Nephron progenitor cell (in vitro differentiated cells): Measurements from ENCODE around the gene ESRRB.

Experiments
- DNase-seq: peaks from one replicate; pipeline ENCODE4 v3.0.0; 2021
- H3K27ac Mint-ChIP-seq: 2 replicates; pipeline ENCODE4 v1.8.0; 2021; ENCODE audit warnings: mild to moderate bottlenecking, moderate library complexity, mixed read lengths
- H3K27me3 Mint-ChIP-seq: 2 replicates; pipeline ENCODE4 v1.8.0; 2021; ENCODE audit warnings: mild to moderate bottlenecking, low read depth, mixed read lengths; ENCODE audit not compliant: poor library complexity
- H3K36me3 Mint-ChIP-seq: 2 replicates; pipeline ENCODE4 v1.8.0; 2021; ENCODE audit warnings: low read depth, mixed read lengths
- H3K4me1 Mint-ChIP-seq: 2 replicates; pipeline ENCODE4 v1.8.0; 2021; ENCODE audit warnings: mixed read lengths
- H3K4me3 Mint-ChIP-seq: 2 replicates; pipeline ENCODE4 v1.8.0; 2021; ENCODE audit warnings: mild to moderate bottlenecking, moderate library complexity, mixed read lengths
- H3K9me3 Mint-ChIP-seq: 2 replicates; pipeline ENCODE4 v1.8.0; 2021; ENCODE audit warnings: mild to moderate bottlenecking, moderate library complexity, mixed read lengths
- TF ChIP-seq, protein P1 (sequence below): fragments of 200-600 bp; sonication (generic); IDR thresholded peaks from 2 replicates; pipeline ENCODE4 v1.5.0; 2021; ENCODE audit warnings: antibody characterized with exemption

Gene ESRRB

DNA sequence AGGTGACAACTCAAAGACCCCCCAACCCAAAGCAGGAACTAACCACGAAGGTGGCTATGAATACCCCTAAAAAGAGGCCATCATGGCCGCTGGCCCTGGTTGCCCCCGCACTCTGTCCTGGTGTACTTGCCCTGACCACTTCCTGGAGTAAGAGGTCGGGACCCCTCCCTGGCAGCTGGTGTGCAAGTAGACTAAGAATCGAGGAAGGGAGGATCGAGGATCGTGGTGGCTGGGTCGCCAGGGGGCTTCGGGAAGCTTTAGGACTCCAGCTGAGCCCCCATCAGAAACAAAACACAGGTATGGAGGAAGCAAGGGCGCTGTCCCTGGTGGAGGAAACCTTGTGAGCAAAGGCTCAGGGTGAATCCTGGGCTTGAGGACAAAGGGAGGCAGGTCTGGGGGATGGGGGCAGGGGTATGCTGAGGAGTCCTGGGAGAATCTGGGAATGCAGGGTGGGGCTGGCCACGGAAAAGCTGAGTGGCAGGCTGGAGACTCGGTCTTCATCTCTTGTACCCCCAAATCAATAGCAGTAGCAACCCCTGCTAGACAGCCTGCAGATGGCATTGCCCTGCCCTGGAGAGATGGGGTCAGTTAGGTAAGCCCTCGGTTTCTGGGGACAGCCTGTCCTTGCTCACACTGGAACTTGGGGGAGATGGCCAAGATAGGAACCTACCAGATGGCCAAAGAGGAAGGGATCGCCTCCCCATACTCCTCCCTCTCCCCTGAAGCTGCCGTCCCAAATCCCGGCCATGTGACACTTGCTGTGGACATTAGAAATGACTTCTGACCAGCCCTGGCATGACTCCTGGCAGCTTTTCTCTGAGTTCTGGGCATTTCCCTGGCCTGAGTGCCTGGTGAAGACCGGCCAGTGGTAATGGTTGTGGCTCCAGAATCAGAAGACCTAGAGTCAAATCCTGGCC is 45.3 kb upstream of the ESRRB start:
- peaks cover 14% of the 10 kb centered on the region for H3K4me1 Mint-ChIP-seq
- H3K9me3 Mint-ChIP-seq = no peaks in the 10 kb centered on the region
- TF ChIP-seq, protein P1, sequence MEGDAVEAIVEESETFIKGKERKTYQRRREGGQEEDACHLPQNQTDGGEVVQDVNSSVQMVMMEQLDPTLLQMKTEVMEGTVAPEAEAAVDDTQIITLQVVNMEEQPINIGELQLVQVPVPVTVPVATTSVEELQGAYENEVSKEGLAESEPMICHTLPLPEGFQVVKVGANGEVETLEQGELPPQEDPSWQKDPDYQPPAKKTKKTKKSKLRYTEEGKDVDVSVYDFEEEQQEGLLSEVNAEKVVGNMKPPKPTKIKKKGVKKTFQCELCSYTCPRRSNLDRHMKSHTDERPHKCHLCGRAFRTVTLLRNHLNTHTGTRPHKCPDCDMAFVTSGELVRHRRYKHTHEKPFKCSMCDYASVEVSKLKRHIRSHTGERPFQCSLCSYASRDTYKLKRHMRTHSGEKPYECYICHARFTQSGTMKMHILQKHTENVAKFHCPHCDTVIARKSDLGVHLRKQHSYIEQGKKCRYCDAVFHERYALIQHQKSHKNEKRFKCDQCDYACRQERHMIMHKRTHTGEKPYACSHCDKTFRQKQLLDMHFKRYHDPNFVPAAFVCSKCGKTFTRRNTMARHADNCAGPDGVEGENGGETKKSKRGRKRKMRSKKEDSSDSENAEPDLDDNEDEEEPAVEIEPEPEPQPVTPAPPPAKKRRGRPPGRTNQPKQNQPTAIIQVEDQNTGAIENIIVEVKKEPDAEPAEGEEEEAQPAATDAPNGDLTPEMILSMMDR = no peak
- H3K36me3 Mint-ChIP-seq = no peaks in the 10 kb centered on the region
- H3K4me3 Mint-ChIP-seq = no peak overlapping the region
- DNase-seq = no peak
- no peak overlapping the region for H3K27ac Mint-ChIP-seq
- H3K27me3 Mint-ChIP-seq = peaks cover 78% of the 10 kb centered on the region

DNA sequence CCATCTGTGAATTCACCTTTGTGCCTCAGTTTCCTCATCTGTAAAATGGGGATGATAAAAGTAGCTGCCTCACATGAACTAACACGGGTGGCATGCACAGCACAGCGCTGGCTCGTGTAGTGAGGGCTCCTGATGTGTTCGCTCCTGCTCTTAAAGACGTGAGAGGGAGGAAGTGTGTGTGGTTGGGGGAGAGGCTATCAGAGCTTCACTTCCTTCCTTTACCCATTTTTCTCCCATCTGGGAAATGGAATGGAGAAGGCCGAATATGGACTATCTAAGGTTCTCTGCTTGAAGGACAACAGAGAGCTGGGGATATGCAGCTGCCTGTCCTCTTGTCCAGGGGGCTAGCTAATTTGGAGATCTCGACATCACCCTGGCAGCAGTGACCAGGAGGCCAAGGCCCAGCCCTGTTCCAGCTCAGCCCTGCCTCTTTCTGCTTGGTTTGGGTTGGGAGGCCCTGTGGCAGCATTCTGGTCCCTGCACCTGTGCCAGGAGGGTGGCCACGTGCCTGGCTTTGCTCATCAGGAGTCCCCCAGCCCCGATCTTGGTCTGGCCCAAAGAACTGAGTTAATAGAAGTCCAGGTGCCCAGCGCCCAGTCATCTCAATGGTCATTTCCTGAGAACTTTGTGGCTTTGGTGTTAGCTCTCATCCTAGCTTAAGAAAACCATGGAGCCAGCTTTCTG is 44.5 kb upstream of the ESRRB start:
- Mint-ChIP-seq H3K36me3 (no peaks in the 10 kb centered on the region), H3K4me3 (no peak overlapping the region), H3K4me1 (peaks cover 14% of the 10 kb centered on the region), H3K9me3 (no peaks in the 10 kb centered on the region), H3K27me3 (peaks cover 72% of the 10 kb centered on the region), H3K27ac (no peak overlapping the region)
- TF ChIP-seq, protein P1 = no peak
- DNase-seq = no peak

DNA sequence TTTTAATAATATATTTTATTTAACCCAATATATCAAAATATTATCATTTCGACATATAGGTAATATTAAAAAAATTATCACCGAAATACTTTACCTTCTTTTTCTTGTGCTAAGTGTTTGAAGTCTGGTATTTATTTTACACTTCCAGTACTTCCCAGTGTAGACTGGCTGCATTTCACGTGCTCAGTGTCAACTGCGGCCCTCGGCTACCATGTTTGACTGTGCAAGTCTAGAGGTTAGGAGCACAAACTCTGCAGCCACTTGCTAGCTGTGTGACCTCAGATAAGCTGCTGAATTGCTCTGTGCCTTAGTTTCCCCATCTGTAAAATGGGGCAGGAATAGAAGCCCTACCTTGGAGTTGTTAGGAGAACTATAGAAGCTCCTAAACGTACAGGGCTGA is 42.3 kb upstream of the ESRRB start:
- Mint-ChIP-seq H3K36me3 (no peaks in the 10 kb centered on the region), H3K4me3 (no peak overlapping the region), H3K4me1 (peaks cover 12% of the 10 kb centered on the region), H3K27me3 (peaks cover 55% of the 10 kb centered on the region), H3K9me3 (no peaks in the 10 kb centered on the region), H3K27ac (no peak overlapping the region)
- TF ChIP-seq, protein P1 = no peak
- no peak for DNase-seq

DNA sequence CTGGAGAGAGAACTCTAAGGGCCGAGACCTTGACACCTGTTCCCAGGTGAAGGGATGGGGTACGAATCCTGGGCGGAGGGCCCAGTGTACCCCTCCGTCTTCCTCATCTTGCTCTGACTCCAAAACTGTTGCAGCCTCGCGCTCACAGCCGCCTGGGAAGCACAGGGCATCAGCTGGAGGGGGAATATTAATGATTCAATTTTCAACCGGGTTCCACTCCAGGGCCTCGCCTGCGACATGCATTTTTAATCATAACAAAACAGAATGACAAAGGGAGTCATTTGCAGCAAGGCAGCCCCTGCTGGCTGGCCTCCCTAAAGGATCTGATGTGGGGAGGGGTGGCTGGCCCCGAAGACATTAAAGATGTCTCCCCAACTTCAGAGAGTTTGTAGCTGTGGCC is 41.6 kb upstream of the ESRRB start:
- Mint-ChIP-seq H3K36me3 (no peaks in the 10 kb centered on the region), H3K4me1 (peaks cover 5% of the 10 kb centered on the region), H3K27me3 (peaks cover 49% of the 10 kb centered on the region), H3K4me3 (no peak overlapping the region), H3K9me3 (no peaks in the 10 kb centered on the region), H3K27ac (no peak overlapping the region)
- no peak for DNase-seq
- TF ChIP-seq, protein P1 = no peak

DNA sequence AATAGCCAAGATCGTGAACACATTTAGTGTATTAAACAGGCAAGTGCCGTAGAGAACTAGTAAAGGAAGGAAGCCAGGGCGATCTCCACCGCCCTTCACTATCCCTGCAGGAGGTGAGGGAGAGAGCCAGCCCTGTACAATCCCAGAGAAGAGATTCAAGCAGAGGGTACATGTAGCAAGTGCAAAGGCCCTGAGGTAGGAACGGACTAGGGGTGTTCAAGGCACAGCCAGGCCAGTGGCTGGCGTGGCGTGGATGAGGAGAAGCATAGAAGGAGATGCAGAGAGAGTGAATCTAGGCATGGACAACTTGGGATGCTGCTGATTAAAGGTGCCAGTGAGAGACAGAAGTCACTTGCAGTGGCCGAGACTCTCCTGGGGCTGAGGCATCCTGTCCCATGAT is 39.1 kb upstream of the ESRRB start:
- DNase-seq = no peak
- Mint-ChIP-seq H3K36me3 (no peaks in the 10 kb centered on the region), H3K9me3 (no peaks in the 10 kb centered on the region), H3K4me3 (no peak overlapping the region), H3K4me1 (no peaks in the 10 kb centered on the region), H3K27me3 (peaks cover 37% of the 10 kb centered on the region), H3K27ac (no peak overlapping the region)
- TF ChIP-seq, protein P1 = no peak
